ENCODE results near the gene CYP39A1. TPM values are rescaled to one million over a fixed set of nuclear protein-coding genes. Genes with fewer than 3 reads are reported as not detected.

Gene CYP39A1
- total RNA-seq, 1 experiment from 2014 or later = not detected

DNA sequence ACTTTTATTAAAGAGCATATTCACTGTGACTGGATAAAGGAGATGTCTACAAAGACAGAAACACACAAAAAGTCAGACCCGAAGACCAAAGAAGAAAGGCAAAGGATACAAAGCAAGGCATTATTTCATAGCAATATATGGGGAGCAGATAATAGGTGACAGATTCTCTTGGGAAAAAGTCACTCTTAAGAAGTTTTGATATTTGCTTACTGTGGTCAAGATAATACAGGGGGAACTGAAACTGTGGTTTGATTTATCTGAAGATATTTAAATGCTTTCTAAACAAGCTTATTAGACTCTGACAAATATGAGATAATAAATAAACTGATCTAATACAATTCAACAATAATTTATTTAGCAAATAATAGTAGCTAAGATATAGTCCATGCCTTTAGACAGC, 14.7 kb downstream of the CYP39A1 start:
- no peaks in the 10 kb centered on the region for H3K27me3 ChIP-seq (replicated peaks; ENCODE audit: insufficient read depth, low read depth, low read length, poor library complexity)
- H3K36me3 ChIP-seq (ENCODE audit: insufficient read depth, low read length, poor library complexity, severe bottlenecking) = no peaks in the 10 kb centered on the region
- intact Hi-C loops (cut with micrococcal nuclease; ENCODE audit: unreplicated experiment) = no loop called here
- POLR2A ChIA-PET (ENCODE audit: low non-redundant PET) = no interaction called here
- no peaks in the 10 kb centered on the region for H3K4me1 ChIP-seq (ENCODE audit: insufficient read depth, low read length, poor library complexity, severe bottlenecking)
- BruUV-seq (replicated peaks) = no TSS peak
- no peak for DNase-seq (ENCODE audit: low spot score)
- TF ChIP-seq, protein P1, sequence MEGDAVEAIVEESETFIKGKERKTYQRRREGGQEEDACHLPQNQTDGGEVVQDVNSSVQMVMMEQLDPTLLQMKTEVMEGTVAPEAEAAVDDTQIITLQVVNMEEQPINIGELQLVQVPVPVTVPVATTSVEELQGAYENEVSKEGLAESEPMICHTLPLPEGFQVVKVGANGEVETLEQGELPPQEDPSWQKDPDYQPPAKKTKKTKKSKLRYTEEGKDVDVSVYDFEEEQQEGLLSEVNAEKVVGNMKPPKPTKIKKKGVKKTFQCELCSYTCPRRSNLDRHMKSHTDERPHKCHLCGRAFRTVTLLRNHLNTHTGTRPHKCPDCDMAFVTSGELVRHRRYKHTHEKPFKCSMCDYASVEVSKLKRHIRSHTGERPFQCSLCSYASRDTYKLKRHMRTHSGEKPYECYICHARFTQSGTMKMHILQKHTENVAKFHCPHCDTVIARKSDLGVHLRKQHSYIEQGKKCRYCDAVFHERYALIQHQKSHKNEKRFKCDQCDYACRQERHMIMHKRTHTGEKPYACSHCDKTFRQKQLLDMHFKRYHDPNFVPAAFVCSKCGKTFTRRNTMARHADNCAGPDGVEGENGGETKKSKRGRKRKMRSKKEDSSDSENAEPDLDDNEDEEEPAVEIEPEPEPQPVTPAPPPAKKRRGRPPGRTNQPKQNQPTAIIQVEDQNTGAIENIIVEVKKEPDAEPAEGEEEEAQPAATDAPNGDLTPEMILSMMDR (conservative IDR thresholded peaks at IDR 0.05; ENCODE audit: low read depth, low read length) = no peak
- no peak for TF ChIP-seq EZH2 (IDR thresholded peaks at IDR 0.05; ENCODE audit: borderline replicate concordance, low read depth, low read length, poor library complexity, severe bottlenecking)
- H3K9me3 ChIP-seq (ENCODE audit: low read depth, low read length, poor library complexity, severe bottlenecking) = no peaks in the 10 kb centered on the region
- no peak overlapping the region for H3K4me3 ChIP-seq (ENCODE audit: low read depth, low read length, poor library complexity, severe bottlenecking)
- H3K27ac ChIP-seq (ENCODE audit: low read depth, low read length, poor library complexity, severe bottlenecking) = no peak overlapping the region
- CTCF ChIA-PET = no interaction called here

DNA sequence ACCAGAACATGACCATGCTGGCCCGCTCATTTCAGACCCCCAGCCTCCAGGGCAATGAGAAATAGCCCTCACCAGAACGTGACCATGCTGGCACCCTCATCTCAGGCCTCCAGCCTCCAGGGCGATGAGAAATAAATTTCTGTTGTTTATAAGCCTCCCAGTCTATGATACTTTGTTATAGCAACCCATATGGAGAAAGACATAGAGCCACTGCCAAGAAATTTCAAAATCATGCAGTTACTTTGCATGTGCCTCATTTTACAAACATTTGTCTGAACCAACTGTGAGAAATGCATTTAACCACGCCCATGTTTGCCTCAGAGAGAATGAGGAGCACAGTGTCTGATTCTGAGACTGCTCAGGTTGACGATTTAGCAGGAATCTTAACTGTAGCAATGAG, 15.5 kb downstream of the CYP39A1 start:
- H3K36me3 ChIP-seq (ENCODE audit: insufficient read depth, low read length, poor library complexity, severe bottlenecking) = no peaks in the 10 kb centered on the region
- POLR2A ChIA-PET (ENCODE audit: low non-redundant PET) = no interaction called here
- no peaks in the 10 kb centered on the region for H3K27me3 ChIP-seq (replicated peaks; ENCODE audit: insufficient read depth, low read depth, low read length, poor library complexity)
- no peaks in the 10 kb centered on the region for H3K4me1 ChIP-seq (ENCODE audit: insufficient read depth, low read length, poor library complexity, severe bottlenecking)
- no peak for TF ChIP-seq EZH2 (IDR thresholded peaks at IDR 0.05; ENCODE audit: borderline replicate concordance, low read depth, low read length, poor library complexity, severe bottlenecking)
- TF ChIP-seq, protein P1 (conservative IDR thresholded peaks at IDR 0.05; ENCODE audit: low read depth, low read length) = no peak
- no peak overlapping the region for H3K27ac ChIP-seq (ENCODE audit: low read depth, low read length, poor library complexity, severe bottlenecking)
- intact Hi-C loops (cut with micrococcal nuclease; ENCODE audit: unreplicated experiment) = no loop called here
- CTCF ChIA-PET = no interaction called here
- H3K9me3 ChIP-seq (ENCODE audit: low read depth, low read length, poor library complexity, severe bottlenecking) = no peaks in the 10 kb centered on the region
- no TSS peak for BruUV-seq (replicated peaks)
- DNase-seq (ENCODE audit: low spot score) = no peak
- no peak overlapping the region for H3K4me3 ChIP-seq (ENCODE audit: low read depth, low read length, poor library complexity, severe bottlenecking)

DNA sequence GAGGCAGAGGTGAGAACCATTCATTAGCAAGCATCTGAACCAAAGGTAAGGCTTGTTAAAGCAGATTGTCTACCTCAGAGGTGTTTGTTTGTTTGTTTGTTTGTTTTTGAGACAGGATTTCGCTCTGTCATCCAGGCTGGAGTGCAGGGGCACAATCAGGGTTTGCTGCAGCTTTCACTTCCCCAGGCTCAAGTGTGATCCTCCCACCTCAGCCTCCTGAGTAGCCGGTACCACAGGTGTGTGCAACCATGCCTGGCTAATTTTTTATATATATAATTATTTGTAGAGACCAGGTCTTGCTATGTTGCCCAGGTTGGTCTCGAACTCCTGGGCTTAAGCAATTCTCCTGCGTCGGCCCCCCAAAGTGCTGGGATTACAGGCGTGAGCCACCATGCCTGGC, 17.2 kb downstream of the CYP39A1 start:
- intact Hi-C loops (cut with micrococcal nuclease; ENCODE audit: unreplicated experiment) = no loop called here
- Histone ChIP-seq H3K36me3 (ENCODE audit: insufficient read depth, low read length, poor library complexity, severe bottlenecking) (no peaks in the 10 kb centered on the region), H3K9me3 (ENCODE audit: low read depth, low read length, poor library complexity, severe bottlenecking) (no peaks in the 10 kb centered on the region), H3K27me3 (replicated peaks; ENCODE audit: insufficient read depth, low read depth, low read length, poor library complexity) (peaks cover 7% of the 10 kb centered on the region), H3K4me3 (ENCODE audit: low read depth, low read length, poor library complexity, severe bottlenecking) (no peak overlapping the region), H3K27ac (ENCODE audit: low read depth, low read length, poor library complexity, severe bottlenecking) (no peak overlapping the region), H3K4me1 (ENCODE audit: insufficient read depth, low read length, poor library complexity, severe bottlenecking) (no peaks in the 10 kb centered on the region)
- DNase-seq (ENCODE audit: low spot score) = no peak
- TF ChIP-seq, protein P1 (conservative IDR thresholded peaks at IDR 0.05; ENCODE audit: low read depth, low read length) = no peak
- no peak for TF ChIP-seq EZH2 (IDR thresholded peaks at IDR 0.05; ENCODE audit: borderline replicate concordance, low read depth, low read length, poor library complexity, severe bottlenecking)
- ChIA-PET POLR2A (ENCODE audit: low non-redundant PET) (interaction anchor here (0.8 kb wide), 1 partner anchor 644 kb away, joined by 3 read pairs; no protein-coding TSS in a partner anchor), CTCF (no interaction called here)
- BruUV-seq (replicated peaks) = no TSS peak
